MM.1S (cell line): ENCODE results near the gene SLC38A3.

Experiments
- EZH2 ChIP-seq: fragments of 300-600 bp; sonication (generic); optimal IDR thresholded peaks from 2 replicates; pipeline ENCODE3; 2017; ENCODE audit warnings: low read depth, mild to moderate bottlenecking, antibody characterized with exemption, low read length, mixed read lengths
- EZH2phosphoT487 ChIP-seq: fragments of 300-600 bp; sonication (generic); IDR thresholded peaks from 2 replicates; pipeline ENCODE4 v1.6.1; 2018; ENCODE audit warnings: antibody characterized with exemption, low read length
- TF ChIP-seq, protein P1 (sequence below): fragments of 300-600 bp; sonication (generic); IDR thresholded peaks from 2 replicates; pipeline ENCODE4 v1.5.1; 2016; ENCODE audit warnings: antibody characterized with exemption, low read length, mixed read lengths

DNA sequence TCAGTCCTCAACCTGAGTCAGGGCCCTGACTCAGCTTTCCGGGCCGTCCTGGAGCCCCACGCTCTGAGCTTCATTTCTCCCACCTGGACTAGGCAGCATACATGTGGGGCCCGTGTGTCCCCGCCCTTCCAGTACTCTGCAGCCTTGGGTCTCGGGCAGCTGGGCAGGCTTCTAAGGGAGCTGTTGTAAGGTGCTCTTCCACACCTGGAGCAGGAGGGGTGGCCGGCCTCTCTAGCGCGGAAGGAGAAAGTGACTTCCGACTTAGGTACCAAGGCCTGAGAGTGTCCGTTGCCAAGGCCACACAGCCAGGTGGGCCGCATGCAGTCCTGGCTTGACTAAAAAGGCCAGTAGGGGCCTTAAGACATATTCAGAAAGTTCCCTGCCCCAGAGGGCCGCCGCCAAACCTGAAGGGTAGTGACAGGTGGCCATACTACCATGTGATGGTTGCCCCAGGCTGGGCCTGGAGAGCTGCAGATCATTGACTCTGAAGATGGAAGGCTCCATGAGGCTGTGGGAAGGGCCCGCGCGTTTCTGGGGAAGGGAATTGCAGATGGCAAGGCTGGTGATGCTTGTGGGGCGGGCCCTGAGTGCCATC is 54.5 kb downstream of the SLC38A3 start:
- TF ChIP-seq, protein P1, sequence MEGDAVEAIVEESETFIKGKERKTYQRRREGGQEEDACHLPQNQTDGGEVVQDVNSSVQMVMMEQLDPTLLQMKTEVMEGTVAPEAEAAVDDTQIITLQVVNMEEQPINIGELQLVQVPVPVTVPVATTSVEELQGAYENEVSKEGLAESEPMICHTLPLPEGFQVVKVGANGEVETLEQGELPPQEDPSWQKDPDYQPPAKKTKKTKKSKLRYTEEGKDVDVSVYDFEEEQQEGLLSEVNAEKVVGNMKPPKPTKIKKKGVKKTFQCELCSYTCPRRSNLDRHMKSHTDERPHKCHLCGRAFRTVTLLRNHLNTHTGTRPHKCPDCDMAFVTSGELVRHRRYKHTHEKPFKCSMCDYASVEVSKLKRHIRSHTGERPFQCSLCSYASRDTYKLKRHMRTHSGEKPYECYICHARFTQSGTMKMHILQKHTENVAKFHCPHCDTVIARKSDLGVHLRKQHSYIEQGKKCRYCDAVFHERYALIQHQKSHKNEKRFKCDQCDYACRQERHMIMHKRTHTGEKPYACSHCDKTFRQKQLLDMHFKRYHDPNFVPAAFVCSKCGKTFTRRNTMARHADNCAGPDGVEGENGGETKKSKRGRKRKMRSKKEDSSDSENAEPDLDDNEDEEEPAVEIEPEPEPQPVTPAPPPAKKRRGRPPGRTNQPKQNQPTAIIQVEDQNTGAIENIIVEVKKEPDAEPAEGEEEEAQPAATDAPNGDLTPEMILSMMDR: no peak
- TF ChIP-seq EZH2phosphoT487 (no peak), EZH2 (no peak)
